A673 (cell line): ENCODE data around the gene HLA-DRB5. TPM values are rescaled to one million over a fixed set of nuclear protein-coding genes. Genes with fewer than 3 reads are reported as not detected.

ENCODE experiments used
- BruUV-seq: library from RNA; stranded (reverse); fragments of 400-500 nt; replicated peaks from 2 replicates; lab custom pipeline; 2021; lab: Mats Ljungman, UMichigan
- CTCF ChIA-PET: fragments of 300-600 bp; sonication (Branson Sonifier 250); formaldehyde crosslinking; loops from one replicate; lab custom pipeline; 2022; ENCODE audit warnings: antibody characterized with exemption; lab: Charles Lee
- POLR2A ChIA-PET: fragments of 300-600 bp; sonication (Branson Sonifier 250); formaldehyde crosslinking; loops from one replicate; lab custom pipeline; 2022; ENCODE audit warnings: antibody characterized with exemption; ENCODE audit not compliant: low non-redundant PET; lab: Charles Lee
- DNase-seq: peaks from one replicate; pipeline ENCODE4 v3.0.0-alpha.2; 2015; ENCODE audit warnings: low spot score
- H3K27ac ChIP-seq: fragments of 200-600 bp; sonication (generic); 2 replicates; pipeline ENCODE4 v1.5.1; 2016; ENCODE audit warnings: mixed run types, low read depth, mild to moderate bottlenecking, mixed read lengths, antibody characterized with exemption, low read length; ENCODE audit not compliant: poor library complexity, severe bottlenecking
- H3K27me3 ChIP-seq: fragments of 200-600 bp; sonication (generic); replicated peaks from 2 replicates; pipeline ENCODE4 v1.6.1; 2017; ENCODE audit warnings: mixed run types, low read depth, mild to moderate bottlenecking, mixed read lengths, antibody characterized with exemption, low read length; ENCODE audit not compliant: insufficient read depth, poor library complexity
- H3K36me3 ChIP-seq: fragments of 200-600 bp; sonication (generic); 2 replicates; pipeline ENCODE4 v1.6.1; 2016; ENCODE audit warnings: mixed run types, mild to moderate bottlenecking, mixed read lengths, antibody characterized with exemption, low read length; ENCODE audit not compliant: insufficient read depth, poor library complexity, severe bottlenecking
- H3K4me1 ChIP-seq: fragments of 200-600 bp; sonication (generic); 2 replicates; pipeline ENCODE4 v1.6.1; 2017; ENCODE audit warnings: mixed run types, mild to moderate bottlenecking, mixed read lengths, antibody characterized with exemption, low read length; ENCODE audit not compliant: insufficient read depth, poor library complexity, severe bottlenecking
- H3K4me3 ChIP-seq: fragments of 200-600 bp; sonication (generic); 2 replicates; pipeline ENCODE4 v1.5.1; 2016; ENCODE audit warnings: low read depth, mixed run types, mild to moderate bottlenecking, mixed read lengths, low read length; ENCODE audit not compliant: poor library complexity, severe bottlenecking
- H3K9me3 ChIP-seq: fragments of 200-600 bp; sonication (generic); 2 replicates; pipeline ENCODE4 v1.6.1; 2016; ENCODE audit warnings: mixed run types, low read depth, mild to moderate bottlenecking, mixed read lengths, antibody characterized with exemption, low read length; ENCODE audit not compliant: poor library complexity, severe bottlenecking
- EZH2 ChIP-seq: fragments of 200-600 bp; sonication (generic); IDR thresholded peaks from 2 replicates; pipeline ENCODE4 v1.6.1; 2017; ENCODE audit warnings: borderline replicate concordance, low read depth, mild to moderate bottlenecking, mixed read lengths, antibody characterized with exemption, low read length; ENCODE audit not compliant: poor library complexity, severe bottlenecking
- intact Hi-C: fragments of 100-400 bp; cut with micrococcal nuclease; formaldehyde crosslinking; loops from one replicate; pipeline ENCODE4 v1.10.0; 2022; ENCODE audit not compliant: unreplicated experiment
- total RNA-seq: library from RNA; stranded (reverse); gene quantifications from 2 replicates; pipeline ENCODE4 v1.2.3, GENCODE V29; 2021
- TF ChIP-seq, protein P1 (sequence below): fragments of 300-800, 200-600 bp; sonication (generic); conservative IDR thresholded peaks from 2 replicates; pipeline ENCODE4 v1.5.1; 2017; ENCODE audit warnings: low read depth, mild to moderate bottlenecking, antibody characterized with exemption, low read length, moderate library complexity, mixed read lengths

HLA-DRB5 gene
- total RNA-seq, 1 experiment from 2014 or later, result not detected

DNA sequence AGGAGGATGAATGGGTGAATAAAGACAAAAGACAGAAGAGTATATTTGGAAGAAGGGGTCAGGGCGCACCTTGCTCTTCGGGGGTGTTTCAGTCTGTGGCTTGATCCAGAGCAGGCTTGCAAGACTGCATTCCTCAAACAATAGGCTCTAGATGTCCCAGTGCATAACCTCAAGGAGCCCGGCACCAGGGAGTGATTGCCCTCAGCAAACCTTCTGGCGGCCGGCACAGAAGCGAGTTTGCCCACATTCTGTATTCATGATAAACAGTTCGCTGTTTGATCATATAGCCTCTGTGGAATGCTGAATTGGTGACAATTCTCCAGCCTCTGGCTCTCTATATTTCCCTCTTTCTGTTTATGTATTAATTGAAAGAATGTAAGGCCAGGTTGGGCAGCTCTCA lies 29.7 kb upstream of the HLA-DRB5 start:
- Histone ChIP-seq H3K4me1 (no peaks in the 10 kb centered on the region), H3K9me3 (no peaks in the 10 kb centered on the region), H3K27ac (no peak overlapping the region), H3K36me3 (no peaks in the 10 kb centered on the region), H3K27me3 (no peaks in the 10 kb centered on the region), H3K4me3 (no peak overlapping the region)
- BruUV-seq, result no TSS peak
- ChIA-PET CTCF (no interaction called here), POLR2A (no interaction called here)
- no peak for DNase-seq
- intact Hi-C loops, result loop anchor here (1.0 kb wide), 1 partner anchor 26 kb away; no protein-coding TSS in a partner anchor
- no peak for TF ChIP-seq EZH2

DNA sequence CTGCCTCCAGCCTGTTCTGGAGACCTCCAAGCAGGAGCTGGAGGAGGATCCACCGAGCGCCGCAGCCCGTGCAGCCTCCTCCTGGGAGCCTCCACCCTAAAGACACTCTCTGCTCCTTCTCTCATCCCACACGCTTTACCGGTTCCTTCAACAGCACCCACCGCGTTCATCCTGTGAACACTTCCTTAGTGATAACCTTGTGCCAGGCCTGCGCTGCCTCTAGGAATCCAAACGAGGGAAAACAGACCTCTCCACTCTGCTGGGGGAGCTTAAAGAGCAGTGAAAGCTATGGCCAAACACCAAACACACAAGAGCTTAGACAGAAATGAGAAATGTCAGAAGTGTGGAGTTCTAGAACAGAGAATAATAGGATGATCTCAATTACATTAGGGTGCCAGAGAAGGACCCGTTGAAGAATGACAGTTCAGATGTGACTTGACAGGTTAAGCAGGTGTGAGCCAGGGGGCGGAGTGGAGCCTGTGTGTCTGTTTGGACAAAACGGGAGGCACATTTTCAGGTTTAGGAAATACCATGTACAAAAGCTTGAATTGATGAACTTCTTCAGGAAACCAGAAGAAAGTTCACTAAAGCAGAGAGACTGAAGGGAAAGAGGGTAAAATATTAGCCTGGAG lies 28.5 kb upstream of the HLA-DRB5 start:
- intact Hi-C loops, result loop anchor here (1.0 kb wide), 1 partner anchor 27 kb away; no protein-coding TSS in a partner anchor

DNA sequence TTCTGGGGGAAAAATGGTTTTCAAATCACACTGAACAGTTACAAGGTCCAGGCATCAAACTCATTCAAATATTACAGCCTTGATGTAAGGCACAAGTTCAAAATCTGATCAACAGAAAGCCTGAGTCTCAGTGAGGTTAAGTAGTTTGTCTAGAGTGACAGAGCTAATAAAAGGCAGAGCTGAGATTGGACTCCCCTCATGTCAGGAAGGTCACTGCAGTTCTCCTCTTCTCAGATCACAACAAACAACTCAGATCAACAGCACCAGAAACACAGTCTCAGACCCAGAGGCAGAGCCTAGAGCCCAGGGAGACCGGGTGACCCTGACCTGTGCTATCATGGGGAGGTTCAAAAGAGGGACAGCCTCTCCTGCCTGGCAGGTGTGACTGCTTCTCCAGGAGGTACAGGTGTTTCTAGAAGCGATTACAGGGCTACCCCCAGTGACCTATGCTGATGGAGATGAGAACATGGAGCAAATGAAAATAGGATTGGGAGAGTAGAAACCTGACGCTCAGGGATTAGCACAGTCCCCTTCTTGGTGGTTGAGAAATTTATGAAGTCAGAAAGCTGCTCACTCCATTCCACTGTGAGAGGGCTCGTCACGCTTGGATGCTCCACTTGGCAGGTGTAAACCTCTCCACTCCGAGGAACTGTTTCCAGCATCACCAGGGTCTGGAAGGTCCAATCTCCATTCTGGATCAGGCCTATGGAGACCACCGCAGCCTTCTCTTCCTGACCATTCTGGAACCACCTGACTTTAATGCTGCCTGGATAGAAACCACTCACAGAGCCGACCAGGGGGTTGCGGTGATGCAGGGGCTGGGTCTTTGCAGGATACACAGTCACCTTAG lies 24.3 kb upstream of the HLA-DRB5 start:
- TF ChIP-seq, protein P1, sequence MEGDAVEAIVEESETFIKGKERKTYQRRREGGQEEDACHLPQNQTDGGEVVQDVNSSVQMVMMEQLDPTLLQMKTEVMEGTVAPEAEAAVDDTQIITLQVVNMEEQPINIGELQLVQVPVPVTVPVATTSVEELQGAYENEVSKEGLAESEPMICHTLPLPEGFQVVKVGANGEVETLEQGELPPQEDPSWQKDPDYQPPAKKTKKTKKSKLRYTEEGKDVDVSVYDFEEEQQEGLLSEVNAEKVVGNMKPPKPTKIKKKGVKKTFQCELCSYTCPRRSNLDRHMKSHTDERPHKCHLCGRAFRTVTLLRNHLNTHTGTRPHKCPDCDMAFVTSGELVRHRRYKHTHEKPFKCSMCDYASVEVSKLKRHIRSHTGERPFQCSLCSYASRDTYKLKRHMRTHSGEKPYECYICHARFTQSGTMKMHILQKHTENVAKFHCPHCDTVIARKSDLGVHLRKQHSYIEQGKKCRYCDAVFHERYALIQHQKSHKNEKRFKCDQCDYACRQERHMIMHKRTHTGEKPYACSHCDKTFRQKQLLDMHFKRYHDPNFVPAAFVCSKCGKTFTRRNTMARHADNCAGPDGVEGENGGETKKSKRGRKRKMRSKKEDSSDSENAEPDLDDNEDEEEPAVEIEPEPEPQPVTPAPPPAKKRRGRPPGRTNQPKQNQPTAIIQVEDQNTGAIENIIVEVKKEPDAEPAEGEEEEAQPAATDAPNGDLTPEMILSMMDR, result no peak
- TF ChIP-seq EZH2, result no peak
- Histone ChIP-seq H3K27me3 (no peaks in the 10 kb centered on the region), H3K27ac (no peak overlapping the region), H3K9me3 (no peaks in the 10 kb centered on the region), H3K4me3 (no peak overlapping the region), H3K36me3 (no peaks in the 10 kb centered on the region), H3K4me1 (no peaks in the 10 kb centered on the region)
- intact Hi-C loops, result no loop called here
- no peak for DNase-seq
- ChIA-PET CTCF (no interaction called here), POLR2A (no interaction called here)
- no TSS peak for BruUV-seq

More for the DNA sequence above, 28.5 kb upstream of the HLA-DRB5 start:
- DNase-seq, result no peak
- Histone ChIP-seq H3K27me3 (no peaks in the 10 kb centered on the region), H3K36me3 (no peaks in the 10 kb centered on the region), H3K4me1 (no peaks in the 10 kb centered on the region), H3K27ac (no peak overlapping the region), H3K4me3 (no peak overlapping the region), H3K9me3 (no peaks in the 10 kb centered on the region)
- no peak for TF ChIP-seq EZH2
- TF ChIP-seq, protein P1, result no peak
- no TSS peak for BruUV-seq
- ChIA-PET CTCF (no interaction called here), POLR2A (no interaction called here)
